Right lobe of liver (tissue), 6 donors: ENCODE data around the gene CLK2. TPM values are rescaled to one million over a fixed set of nuclear protein-coding genes. Genes with fewer than 3 reads are reported as not detected.

Experiments used
- ATAC-seq, 4 donors: fragments of 200-7000 bp; cut with Tn5 transposase; one replicate each; pipeline ENCODE4 v1.9.1; 2020; ENCODE audit warnings: mild to moderate bottlenecking in 4 of 4, moderate library complexity in 4 of 4
- DNase-seq, 3 donors: peaks; one replicate each; pipeline ENCODE4 v3.0.0-alpha.2; 2020
- H3K27ac ChIP-seq, 3 donors: fragments of 200-600 bp; one replicate each; pipeline ENCODE4 v1.8.0; 2022
- H3K27me3 ChIP-seq, 2 donors: fragments of 200-600 bp; one replicate each; pipeline ENCODE4 v1.8.0; 2022
- H3K36me3 ChIP-seq, 4 donors: fragments of 200-600 bp; sonication (generic) in 1 of 4; one replicate each; pipeline versions ENCODE4 v1.5.1 to v1.8.0; 2017 to 2022; ENCODE audit warnings: control low read depth in 1 of 4
- H3K4me1 ChIP-seq, 4 donors: fragments of 200-600 bp; sonication (generic) in 1 of 4; one replicate each; pipeline versions ENCODE4 v1.5.1 to v1.8.0; 2017 to 2022; ENCODE audit warnings: control low read depth in 1 of 4
- H3K4me3 ChIP-seq, 3 donors: fragments of 200-600 bp; one replicate each; pipeline ENCODE4 v1.8.0; 2022
- H3K9me3 ChIP-seq, 4 donors: fragments of 200-600 bp; sonication (generic) in 1 of 4; one replicate each; pipeline versions ENCODE4 v1.5.1 to v1.8.0; 2017 to 2022; ENCODE audit warnings: control low read depth in 1 of 4
- CTCF ChIP-seq, 4 donors: fragments of 200-600 bp in 3 of 4; fragments of 450-650 bp in 1 of 4; IDR thresholded peaks; one replicate each; pipeline versions ENCODE4 v1.5.1 to v1.8.0; 2016 to 2022; ENCODE audit warnings: antibody characterized with exemption in 4 of 4, mild to moderate bottlenecking in 2 of 4
- POLR2A ChIP-seq: fragments of 450-650 bp; IDR thresholded peaks from one replicate; pipeline ENCODE4 v1.6.1; 2017; ENCODE audit warnings: antibody characterized with exemption, mild to moderate bottlenecking
- WGBS: methylation state at CpG from one replicate; pipeline ENCODE4 v1.1.6; 2018; ENCODE audit warnings: low coverage, low lambda C conversion rate; ENCODE audit not compliant: insufficient coverage; ENCODE audit errors: missing lambda C conversion rate; 5-methylcytosine and 5-hydroxymethylcytosine counted together
- intact Hi-C, 2 donors: fragments of 100-400 bp; cut with DNase I; formaldehyde crosslinking; loops; one replicate each; pipeline versions ENCODE4 v1.11.2 to v1.14.1; 2022
- total RNA-seq, 6 experiments: library from RNA; depleted of rRNA in 2 of 6; stranded (reverse); fragments of >200 nt in 2 of 6; fragmentation: NEBNext Ultra II Directional in 3 of 6; extraction: Animal tissue kit (Norgen Biotek cat#: 25700) in 3 of 6; gene quantifications; one replicate each; pipeline versions ENCODE4 v1.1.0 to v1.2.4, GENCODE V29; 2016 to 2023
- donor health status: DM: no; HTN: yes; CAD: no.
- donor health status: DM: no; HTN: no; CAD: no.
- donor health status: DM: no; HTN: no; CAD: no.
- donor health status: DM: no; HTN: yes; CAD: no.
- donor health status: DM: no; HTN: yes; CAD: no.

The CLK2 gene
- total RNA-seq, 6 experiments from 2014 or later, result 10.4 to 29.2 (median 20.2) TPM

DNA sequence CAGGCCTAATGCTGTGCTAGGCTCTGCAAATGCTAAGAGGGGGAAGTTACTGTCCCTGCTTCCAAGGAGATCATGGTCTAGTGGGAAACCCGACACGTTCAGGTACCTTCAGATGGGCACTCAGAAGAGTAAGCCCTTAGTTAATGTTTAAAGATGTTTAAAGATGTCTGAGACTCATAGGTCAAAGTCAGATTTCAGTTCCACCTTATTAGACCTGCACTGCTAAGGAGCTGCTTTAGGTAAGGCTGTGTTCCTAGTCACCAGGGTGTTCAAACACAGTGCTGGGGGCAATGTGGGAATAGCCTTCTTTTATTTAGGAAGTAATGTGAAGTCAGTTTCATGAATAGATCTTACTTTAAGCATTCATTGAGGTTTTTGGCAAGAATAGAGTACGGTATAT, 43.6 kb upstream of the CLK2 start:
- Histone ChIP-seq H3K9me3 (no peaks in the 10 kb centered on the region), H3K27ac (no peak overlapping the region), H3K27me3 (no peaks in the 10 kb centered on the region), H3K36me3 (peaks cover 0 to 38% (median 0%) of the 10 kb centered on the region in 4 donors), H3K4me1 (peaks cover 0 to 5% (median 0%) of the 10 kb centered on the region in 4 donors), H3K4me3 (no peak overlapping the region)
- intact Hi-C loops, result no loop called here
- ATAC-seq (no peak), DNase-seq (no peak)
- WGBS, result 49% methylated on average over 3 of the region's 3 CpGs
- TF ChIP-seq POLR2A (no peak), CTCF (IDR thresholded peaks at IDR 0.05) (no peak)

GRCh38 chr1:155313261-155313660, 40.0 kb upstream of the CLK2 start:
- ATAC-seq (no peak), DNase-seq (no peak)
- TF ChIP-seq CTCF (IDR thresholded peaks at IDR 0.05) (no peak), POLR2A (no peak)
- Histone ChIP-seq H3K27me3 (no peaks in the 10 kb centered on the region), H3K9me3 (no peaks in the 10 kb centered on the region), H3K36me3 (peaks cover 0 to 26% (median 0%) of the 10 kb centered on the region in 4 donors), H3K4me3 (no peak overlapping the region), H3K4me1 (peaks cover 0 to 16% (median 5%) of the 10 kb centered on the region in 4 donors), H3K27ac (no peak overlapping the region)
- intact Hi-C loops, result no loop called here
- 87% methylated on average over 7 of the region's 8 CpGs for WGBS

DNA sequence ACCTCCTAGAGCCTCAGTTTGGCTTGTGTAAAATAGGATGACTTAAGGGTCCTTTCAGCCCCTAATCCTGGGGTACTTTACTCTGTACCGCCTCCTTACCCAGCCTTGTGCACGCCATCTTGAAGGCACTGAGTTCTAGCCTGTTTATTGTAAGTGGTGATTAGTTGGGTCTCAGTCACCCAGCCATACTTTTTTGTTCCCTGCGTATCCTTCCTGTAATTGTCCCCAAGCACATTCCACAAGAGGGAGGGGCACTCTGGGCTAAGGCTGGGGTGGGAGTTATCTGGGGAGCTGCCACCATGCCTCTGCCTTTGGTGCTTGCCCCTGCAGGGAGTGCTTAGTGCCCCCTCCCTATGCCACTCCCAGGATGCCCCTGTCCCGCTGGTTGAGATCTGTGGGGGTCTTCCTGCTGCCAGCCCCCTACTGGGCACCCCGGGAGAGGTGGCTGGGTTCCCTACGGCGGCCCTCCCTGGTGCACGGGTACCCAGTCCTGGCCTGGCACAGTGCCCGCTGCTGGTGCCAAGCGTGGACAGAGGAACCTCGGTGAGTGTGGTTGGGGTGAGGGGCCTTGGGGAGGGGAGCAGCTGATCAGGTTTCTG, 36.2 kb upstream of the CLK2 start:
- Histone ChIP-seq H3K4me3 (peak overlapping the region; percentile 50 to 91 (median 84)), H3K27ac (peak overlapping the region; percentile 82 to 92 (median 84)), H3K9me3 (no peaks in the 10 kb centered on the region), H3K36me3 (peaks cover 0 to 18% (median 0%) of the 10 kb centered on the region in 4 donors), H3K27me3 (no peaks in the 10 kb centered on the region), H3K4me1 (peaks cover 0 to 25% (median 9%) of the 10 kb centered on the region in 4 donors)
- WGBS, result 3% methylated on average over 8 of the region's 11 CpGs
- ATAC-seq (peak in 2 of 4 donors; percentile 8 to 14), DNase-seq (peak; percentile 72 to 75 (median 73))
- intact Hi-C loops, result no loop called here
- TF ChIP-seq POLR2A, result no peak
- no peak for TF ChIP-seq CTCF (IDR thresholded peaks at IDR 0.05)

- H3K4me3 ChIP-seq, result peak within 1 kb of the TSS; percentile 50 to 91 (median 84)
- H3K9me3 ChIP-seq, result no peaks in the 10 kb centered on the region
- intact Hi-C loops, result no loop called here
- no peaks in the 10 kb centered on the region for H3K27me3 ChIP-seq
- H3K36me3 ChIP-seq, result peaks cover 0 to 18% (median 0%) of the 10 kb centered on the region in 4 donors
- TF ChIP-seq POLR2A, result peak; percentile 80
- TF ChIP-seq CTCF (IDR thresholded peaks at IDR 0.05), result peak in 3 of 4 donors; percentile 16 to 23 (median 22)
- peak within 1 kb of the TSS; percentile 82 to 92 (median 84) for H3K27ac ChIP-seq
- peak; percentile 93 to 97 (median 96) for ATAC-seq
- WGBS, result 1% methylated on average over 21 of the region's 51 CpGs
- peak; percentile 99 to 100 (median 99) for DNase-seq
- H3K4me1 ChIP-seq, result peaks cover 0 to 25% (median 9%) of the 10 kb centered on the region in 4 donors
Measured at GRCh38 chr1:155308493-155309422, 35.5 kb upstream of the CLK2 start, which contains the start of gene FDPS. Gene FDPS (plus strand): TSS chr1:155308866. CDS start chr1:155309790, 924 bp downstream.
